ENCODE results near the gene GRIK4.

The GRIK4 gene

DNA sequence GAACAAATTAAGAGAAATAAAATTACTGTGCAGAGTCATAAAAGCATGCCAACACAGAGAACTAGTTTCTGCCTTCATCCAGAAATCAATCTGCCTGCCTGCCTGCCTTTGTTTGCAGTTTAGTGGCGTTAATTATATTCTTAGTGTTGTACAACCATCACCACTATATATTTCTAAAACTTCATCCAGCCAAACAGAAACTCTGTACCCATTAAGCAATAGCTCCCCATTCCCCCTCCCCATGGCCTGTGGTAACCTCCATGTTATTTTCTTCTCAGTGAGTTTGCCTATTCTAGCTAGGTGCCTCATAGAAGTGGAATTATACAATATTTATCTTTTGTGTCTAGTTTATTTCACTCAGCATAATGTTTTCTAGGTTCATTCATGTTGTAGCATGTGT is 329.1 kb downstream of the GRIK4 start:
- no peak for DNase-seq (ENCODE audit: low read depth in 2 of 2)

DNA sequence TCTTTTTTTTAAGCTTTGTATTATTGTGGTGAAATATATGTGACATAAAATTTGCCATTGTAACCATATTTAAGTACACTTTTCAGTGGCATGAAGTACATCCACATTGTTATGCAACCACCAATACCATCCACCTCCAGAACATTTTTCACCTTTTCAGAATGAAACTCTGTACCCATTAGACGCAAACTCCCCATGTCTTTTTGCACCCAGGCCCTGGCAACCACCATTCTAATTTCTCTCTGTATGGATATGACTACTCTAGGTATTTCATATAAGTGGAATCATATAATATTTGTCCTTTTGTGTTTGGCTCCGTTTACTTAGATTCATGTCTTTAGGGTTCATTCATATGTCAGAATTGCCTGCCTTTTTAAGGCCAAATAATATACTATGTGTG is 329.5 kb downstream of the GRIK4 start:
- DNase-seq (ENCODE audit: low read depth in 2 of 2): no peak

DNA sequence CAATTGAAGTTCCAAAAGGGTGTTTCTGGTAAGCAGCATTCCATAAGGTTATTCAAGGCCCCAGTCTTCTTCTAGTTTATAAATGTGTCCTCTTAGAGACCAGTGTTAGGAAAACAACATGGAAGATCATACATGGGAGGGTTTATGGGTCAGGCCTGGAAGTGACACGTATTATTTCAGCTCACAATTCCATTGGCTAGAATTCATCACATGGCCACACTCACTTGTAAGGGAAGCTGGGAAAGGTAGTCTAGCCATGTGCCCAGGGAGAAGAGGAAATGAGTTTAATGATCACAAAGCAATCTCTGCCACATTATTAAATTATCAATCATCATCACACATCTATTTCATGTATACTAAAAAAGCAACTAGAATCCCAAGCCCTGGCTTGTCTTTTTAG is 330.6 kb downstream of the GRIK4 start:
- DNase-seq (ENCODE audit: low read depth in 2 of 2): no peak

DNA sequence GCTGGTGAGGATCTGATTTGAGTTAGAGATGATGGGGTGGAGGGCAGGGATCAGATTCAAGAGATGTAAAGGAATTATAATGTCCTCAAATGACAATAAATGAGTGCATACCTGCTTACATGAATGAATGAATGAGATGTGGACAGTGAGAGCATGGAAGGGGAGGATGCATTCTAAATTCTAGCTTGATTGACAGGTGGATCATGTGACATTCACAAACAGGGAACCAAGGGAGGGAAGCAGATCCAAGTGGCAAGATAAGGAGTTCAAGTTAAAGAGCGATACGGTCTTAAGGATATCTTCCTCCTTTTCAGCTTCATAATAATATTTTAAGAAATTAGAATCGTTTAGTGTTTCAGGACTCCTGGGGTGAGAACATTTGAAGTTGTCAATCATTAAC is 341.9 kb downstream of the GRIK4 start:
- DNase-seq (ENCODE audit: low read depth in 2 of 2): no peak

DNA sequence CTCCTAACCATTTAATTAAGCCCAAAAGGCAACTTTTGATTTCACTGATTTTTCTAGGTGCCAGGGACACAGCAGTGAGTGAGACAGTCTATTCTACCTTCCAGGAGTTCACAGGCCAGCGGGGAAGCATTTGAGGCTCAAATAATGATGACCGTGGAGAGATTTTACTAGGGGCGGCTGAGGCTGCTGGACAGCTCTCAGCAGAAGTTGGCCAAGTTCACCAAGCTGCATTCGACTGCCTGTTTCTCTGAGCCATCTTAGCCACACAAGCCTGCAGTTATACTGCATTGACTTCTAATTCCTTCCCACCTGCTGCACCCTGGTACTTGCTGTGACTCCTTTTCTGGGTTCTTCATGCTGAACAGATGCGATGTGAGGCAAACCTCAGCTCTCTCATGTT is 343.4 kb downstream of the GRIK4 start:
- no peak for DNase-seq (ENCODE audit: low read depth in 2 of 2)

DNA sequence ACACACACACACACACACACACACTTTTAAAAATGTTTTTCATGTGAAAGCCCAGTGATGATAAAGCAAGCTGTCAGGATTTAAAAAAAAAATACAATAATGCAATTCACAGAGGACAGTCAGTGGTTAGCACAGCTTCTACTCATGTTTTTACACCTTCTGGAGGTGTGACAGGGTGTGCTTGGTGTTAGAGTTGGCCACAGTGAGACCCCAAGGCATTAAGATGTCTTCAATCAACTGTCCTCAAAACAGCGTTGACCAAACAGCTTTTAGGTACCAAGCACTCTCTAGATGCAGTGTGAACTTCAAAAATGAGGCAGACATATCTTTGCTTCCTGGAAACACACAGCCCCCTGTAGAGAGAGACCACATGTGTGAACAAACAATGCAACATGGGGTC is 346.0 kb downstream of the GRIK4 start:
- DNase-seq (ENCODE audit: low read depth in 2 of 2): no peak

DNA sequence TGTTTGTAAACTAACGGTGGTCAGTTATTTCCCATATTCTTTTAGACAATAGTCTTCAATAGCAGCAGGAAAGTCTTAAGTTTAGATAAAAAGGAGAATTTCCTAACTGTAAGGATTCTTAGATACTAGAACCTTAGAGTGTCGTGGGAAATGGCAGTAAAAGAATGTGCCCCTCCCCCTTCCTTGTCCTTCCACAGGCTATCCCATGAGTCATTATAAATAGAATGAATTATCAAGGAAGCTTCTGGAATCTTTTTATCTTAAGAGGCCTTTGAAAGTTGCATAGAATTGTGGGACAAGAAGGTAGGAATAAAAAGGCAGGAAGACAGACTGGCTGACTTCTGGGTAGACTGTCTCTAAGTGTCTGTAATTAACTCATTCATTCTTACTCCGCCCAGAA is 347.2 kb downstream of the GRIK4 start:
- no peak for DNase-seq (ENCODE audit: low read depth in 2 of 2)

DNA sequence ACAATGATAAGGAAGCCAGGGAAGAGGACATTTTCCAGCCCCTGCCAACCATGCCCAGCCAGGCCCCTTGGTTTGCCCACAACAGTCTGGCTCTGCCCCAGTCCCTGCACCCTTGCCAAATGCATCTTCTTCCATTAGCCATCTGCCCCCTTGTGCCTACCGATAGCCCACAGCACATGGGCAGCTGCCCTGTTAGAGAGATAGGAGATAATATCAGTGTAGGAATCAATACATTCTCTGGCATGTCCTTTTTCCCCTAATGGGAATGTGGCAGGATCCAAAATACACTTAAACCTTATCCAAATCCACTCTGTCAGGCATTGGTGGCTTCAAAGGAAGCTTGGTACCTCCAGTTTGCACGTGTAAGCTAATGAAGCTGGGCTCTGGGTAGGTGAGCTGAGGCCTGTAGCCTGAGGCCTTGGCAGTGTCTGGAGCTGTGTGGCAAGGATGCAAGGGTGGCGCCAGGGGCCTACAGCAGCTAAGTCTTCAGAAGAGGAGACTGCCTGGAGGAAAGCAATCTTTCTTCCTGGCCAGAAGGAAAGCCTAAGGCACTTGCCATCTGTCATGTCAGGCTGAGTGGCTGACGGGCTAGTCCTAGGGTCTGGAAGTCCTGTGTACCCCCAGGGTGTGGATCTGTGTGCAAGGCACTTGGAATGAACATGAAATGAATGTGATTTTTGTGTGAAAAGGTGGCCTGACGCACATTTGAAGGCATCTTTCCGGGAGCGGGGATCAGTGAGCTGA is 348.2 kb downstream of the GRIK4 start:
- DNase-seq (ENCODE audit: low read depth in 2 of 2): no peak

DNA sequence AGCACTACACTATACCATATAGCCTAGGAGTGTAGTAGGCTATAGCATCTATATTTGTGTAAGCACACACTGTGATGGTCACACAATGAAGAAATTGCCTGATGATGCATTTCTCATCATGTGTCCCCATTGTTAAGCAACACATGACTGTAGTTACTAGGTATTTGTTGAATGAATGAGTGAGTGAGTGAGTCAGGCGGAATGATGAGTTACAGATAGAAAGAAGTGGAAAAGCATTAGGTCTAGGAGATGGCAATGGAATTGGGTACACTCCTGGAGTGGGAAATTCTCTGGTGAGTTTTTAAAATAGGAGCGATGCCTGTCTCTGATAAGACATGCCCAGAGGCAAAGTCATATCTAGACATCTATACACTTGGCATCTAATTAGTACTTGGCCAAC is 351.8 kb downstream of the GRIK4 start:
- DNase-seq (ENCODE audit: low read depth in 2 of 2): no peak

DNA sequence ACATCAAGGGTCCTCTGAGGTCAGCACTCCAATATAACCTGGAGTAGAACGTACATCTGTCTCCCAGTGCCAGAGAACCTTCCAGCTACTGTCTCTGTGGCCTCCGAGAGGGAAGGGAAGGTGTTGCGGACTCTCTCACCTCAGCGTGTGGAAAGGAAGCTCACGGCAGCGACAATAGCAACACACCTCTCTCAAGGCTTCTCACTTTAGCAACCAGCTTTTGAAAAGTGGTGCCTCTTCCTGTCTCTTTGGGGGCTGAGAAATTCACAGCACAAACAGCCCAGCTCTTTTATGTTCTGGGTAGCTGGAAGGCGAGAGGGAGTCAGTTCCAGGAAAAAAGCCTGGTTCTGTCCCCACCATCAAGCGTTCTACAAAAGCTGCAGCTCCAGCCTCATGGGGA is 355.5 kb downstream of the GRIK4 start:
- DNase-seq (ENCODE audit: low read depth in 2 of 2): no peak

DNA sequence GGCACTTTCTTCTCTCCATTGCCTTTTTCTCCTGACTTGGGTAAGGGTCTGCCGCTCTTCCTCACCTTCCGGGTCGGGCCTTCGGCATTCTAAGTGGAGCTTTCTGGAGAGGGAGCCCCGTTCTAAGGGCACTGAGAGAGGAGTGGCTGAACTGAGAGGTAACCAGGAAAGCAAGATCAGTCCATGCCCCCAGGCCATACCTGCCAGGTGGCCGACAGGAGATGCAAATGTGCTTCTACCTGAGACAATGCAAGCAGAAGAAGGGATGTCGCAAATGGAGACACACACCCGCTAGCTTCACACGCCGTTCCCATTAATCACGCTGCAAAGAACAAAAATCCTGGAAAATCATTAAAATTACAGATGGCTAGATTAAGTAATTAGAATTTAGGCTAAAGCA is 356.0 kb downstream of the GRIK4 start:
- no peak for DNase-seq (ENCODE audit: low read depth in 2 of 2)

DNA sequence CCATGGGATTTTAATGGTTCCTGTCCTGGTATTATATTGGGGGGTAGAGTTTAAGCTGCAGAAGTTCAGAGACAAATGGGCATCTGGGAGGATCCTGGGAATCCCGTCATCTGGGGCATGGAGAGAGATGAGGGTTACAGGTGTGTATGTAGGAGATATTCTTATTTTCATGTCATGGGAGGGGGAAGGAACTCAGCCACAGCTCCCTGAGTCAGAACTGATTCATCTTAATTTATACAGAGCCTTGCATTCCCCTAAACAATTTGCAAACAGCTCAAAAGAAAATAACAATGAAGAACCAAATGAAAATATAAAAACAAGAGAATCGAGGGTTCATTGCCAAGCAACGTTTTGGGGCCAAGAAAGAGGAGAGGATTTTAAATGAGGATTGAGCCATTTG is 356.4 kb downstream of the GRIK4 start:
- DNase-seq (ENCODE audit: low read depth in 2 of 2): no peak

DNA sequence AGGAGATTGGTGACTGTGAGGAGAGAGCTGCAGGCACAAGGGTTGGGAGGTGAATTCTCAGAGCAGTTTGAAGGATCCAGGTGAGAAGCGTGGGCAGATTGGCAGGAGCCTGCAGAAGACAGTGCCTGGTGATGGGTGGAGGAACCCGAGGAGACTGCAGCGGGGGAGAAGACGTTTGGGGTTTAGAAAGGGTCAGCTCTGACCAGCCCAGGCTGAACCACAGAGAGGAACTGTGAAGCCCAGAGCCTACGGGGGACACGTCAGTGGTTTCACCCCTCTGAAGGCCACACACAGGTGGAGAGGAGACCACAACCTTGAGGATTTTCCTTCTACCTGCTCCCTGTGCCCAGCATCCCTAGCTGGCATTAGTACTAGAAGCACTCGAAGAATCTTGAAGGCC is 357.5 kb downstream of the GRIK4 start:
- no peak for DNase-seq (ENCODE audit: low read depth in 2 of 2)

DNA sequence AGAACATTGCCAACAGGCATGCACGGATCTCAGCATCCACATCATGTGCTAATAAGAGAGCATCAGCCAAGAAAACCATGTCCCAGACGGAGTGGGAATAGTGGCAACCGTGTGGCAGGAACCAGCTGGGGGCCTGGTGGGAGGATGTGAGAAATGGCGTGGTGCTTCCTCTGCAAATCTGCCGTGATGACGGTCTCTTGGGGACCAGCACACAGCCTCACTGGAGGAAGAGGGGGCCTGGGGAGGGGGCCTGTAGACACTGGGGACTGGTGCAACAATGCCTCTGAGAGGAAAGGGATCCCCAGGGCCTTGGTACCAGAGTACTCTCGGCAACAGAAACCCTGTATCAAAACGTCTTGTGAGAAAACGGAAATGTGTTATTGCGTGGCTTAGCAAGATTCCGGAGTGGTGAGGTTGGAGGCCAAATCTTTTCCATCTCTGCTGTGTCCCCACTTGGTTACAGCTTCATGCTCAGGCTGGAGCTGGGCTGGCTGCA is 358.0 kb downstream of the GRIK4 start:
- DNase-seq (ENCODE audit: low read depth in 2 of 2): no peak

DNA sequence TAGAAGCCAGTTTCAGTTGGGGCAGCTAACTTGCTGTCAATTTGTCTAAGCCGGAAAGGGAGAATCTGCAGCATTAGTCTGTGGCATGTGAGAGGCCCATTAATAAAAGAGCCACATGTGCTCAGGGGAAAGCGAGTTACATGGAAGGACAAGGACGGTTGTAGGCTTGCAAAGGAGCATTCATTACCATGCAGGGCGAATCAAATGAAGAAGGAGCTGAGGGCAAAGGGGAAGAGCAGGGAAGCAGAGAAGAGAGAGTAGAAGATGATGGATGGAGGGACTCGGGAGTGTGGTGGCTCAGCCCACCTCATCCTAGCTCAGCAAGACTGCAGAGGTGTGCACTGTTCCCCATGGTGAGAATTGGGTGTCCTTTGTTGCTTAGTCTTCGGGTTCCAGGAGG is 359.6 kb downstream of the GRIK4 start:
- DNase-seq (ENCODE audit: low read depth in 2 of 2): no peak

DNA sequence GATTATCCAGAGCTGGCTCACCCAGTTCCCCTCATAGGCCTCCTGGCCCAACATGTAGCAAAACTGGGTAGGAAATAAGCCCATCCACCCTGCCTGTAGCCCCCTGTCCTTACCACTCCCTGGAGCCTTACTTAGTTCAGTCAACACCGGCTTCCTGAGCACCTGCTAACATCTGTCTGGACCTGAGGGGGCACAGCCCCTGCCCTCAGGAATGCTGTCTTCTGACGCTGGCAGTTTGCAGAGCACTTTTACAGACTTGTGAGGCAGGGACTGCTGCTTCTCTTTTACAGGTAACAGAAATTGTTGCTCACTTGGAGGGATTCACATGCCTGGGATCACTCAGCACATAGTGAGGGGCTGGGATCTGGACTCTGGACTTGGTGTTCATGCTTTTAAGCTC is 360.4 kb downstream of the GRIK4 start:
- no peak for DNase-seq (ENCODE audit: low read depth in 2 of 2)

DNA sequence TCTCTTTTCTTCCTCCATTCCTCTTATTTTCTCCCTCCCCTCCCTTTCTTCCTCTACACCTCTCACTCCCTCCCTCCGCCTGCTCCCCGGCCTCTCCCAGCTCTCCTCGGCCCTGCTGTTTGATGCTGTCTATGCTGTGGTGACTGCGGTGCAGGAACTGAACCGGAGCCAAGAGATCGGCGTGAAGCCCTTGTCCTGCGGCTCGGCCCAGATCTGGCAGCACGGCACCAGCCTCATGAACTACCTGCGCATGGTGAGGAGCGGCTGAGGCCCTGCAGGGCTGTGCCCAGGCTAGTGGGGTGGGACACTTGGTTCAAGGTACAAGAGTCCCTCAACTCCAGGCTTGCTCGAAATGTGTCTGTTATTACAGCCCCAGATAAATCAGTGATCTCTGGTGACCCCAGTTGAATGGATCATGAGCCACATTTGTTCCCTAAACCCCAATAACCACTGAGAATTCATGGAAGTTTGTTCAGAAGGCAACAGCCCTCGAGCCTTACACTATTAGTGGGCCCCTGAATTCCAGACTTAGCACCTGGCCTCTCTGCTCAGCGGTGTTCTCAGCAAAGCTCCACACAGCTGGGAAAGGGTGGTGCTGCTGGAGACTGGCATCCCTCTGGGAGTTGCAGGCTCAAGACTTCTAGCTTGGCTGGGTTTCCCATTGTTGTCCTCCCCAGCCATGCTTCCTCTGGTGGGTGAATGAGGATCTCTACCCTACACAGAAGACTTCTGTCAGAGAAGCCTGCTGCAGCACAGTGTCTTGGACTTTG is 362.6 kb downstream of the GRIK4 start:
- DNase-seq (ENCODE audit: low read depth in 2 of 2): no peak

DNA sequence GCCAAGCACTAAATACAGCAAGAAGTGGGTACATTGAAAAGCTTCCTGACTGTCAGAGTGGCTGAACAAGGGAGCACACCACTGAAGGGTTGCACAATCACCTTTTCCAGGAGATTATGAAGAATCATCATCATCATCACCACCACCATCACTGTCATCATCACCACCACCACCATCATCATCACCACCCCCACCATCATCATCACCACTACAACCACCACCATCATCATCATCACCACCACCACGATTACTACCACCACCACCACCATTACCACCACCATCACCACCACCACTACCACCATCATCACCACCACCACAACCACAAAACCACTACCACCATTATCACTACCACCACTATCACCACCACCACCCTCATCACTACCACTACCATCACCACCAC is 364.4 kb downstream of the GRIK4 start:
- DNase-seq (ENCODE audit: low read depth in 2 of 2): no peak

DNA sequence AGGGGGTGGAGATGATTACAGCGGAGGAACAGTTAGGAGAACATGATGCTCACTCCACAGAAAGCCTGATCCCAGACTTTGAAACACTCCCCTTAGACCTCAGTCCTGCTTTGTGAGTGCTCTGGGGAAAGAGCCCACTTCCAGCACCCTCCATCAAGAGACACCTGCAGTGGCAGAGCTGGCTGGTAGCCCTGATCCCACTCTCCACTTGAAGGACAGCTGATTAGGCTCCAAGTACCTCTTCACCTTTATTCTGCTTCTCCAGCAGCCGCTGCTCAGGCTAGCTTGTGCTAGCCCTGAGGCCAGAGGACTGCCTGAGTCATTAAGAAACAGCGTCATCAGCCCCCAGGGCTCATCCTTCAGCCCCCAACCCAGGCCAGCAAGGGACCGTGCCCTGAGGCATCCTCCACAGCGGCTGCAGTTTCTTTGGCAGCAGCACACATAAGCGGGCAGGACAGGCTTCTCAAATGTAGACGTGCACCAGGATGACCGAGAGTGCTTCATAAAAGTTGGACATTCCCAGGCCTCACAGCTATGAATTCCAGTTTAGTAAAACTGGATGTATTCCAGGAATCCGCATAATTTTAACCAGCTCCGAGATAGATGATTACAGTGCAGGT is 366.3 kb downstream of the GRIK4 start:
- DNase-seq (ENCODE audit: low read depth in 2 of 2): no peak

DNA sequence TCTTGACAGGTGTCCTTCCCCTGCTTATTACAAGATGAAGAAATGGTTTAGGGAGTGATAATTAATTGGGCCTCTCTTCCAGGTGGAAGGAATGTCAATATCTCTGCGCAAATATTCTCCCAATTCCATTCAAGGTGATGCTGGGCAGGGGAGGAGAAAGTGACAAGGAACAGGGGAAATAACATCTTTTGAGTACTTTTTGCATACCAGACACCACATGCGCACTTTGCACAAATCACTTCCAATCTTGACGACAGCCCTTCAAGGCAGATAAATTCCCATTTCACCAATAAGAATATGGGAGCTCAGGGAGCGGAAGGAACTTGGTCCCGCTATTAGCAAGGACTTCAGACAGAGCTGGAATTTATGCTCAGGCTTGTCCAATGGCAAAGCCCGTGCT is 367.2 kb downstream of the GRIK4 start:
- no peak for DNase-seq (ENCODE audit: low read depth in 2 of 2)

DNA sequence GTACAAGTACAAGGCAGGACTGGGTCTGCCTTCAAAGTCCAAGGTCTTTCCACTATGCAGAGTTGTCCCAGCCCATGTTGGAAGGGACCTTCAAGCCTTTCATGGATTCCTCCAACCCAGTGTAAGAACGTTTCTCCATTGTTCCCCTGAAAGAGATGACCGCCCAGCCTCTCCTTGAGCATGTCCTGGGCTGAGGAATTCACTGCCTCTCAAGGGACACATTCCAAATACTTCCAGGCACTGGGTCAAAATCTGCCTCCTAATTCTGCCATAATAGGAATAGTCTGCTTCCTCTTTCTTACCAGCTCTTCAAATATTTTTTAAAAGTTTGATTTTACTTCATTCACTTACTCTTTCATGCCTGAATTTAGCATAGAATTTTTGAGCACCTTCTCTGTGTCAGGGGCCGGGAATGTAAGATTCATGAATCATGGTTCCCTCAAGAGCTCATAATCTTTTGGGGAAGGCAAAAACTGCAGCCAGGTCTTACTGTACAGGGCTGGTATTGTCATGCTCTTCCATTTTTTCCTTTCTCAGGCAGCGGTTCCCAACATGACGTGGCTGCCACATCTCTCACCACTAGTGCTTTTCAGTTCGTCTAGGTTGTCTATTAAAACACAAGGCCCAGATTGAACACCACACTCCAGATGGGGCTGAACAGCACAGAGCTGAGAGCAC is 369.1 kb downstream of the GRIK4 start:
- DNase-seq (ENCODE audit: low read depth in 2 of 2): no peak

DNA sequence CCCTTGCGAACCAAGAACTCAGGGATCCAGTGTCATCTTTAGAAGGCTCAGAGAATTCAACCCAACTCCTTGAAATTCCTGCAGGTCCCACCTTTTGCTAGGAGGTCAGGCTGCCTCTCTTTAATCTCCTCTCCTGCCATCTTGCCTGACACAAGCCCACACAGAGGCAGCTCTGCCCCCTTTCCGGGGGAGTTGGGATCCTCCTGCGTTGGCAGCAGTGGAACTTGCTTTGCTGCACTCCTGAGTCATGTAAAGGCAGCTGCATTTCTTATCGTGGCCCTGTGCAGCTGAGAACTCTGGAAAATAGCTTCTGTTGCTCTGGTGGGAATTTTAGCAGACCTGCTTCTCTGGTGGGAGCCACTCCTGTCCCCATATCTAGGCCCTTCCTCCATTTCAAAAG is 370.0 kb downstream of the GRIK4 start:
- no peak for DNase-seq (ENCODE audit: low read depth in 2 of 2)
